Measurements from ENCODE around the gene KRT35.

GRCh38 chr17:41504246-41504977, 23.5 kb upstream of the KRT35 start:
- TF ChIP-seq CTCF (IDR thresholded peaks at IDR 0.05) (no peak), POLR2A (IDR thresholded peaks at IDR 0.05) (no peak)
